ENCODE results near the gene OR52K1.
"Not testable (repeated sequence)": the region's sequence is repeated elsewhere in the genome, so short reads cannot be mapped to it uniquely, and the experiment has no call there.

Gene OR52K1

GRCh38 chr11:4491878-4492606 lies 9.6 kb downstream of the OR52K1 start:
- DNase-seq (ENCODE audit: low read depth): no peak

GRCh38 chr11:4493480-4493818 lies 11.0 kb downstream of the OR52K1 start:
- no peak for DNase-seq (ENCODE audit: low read depth)

GRCh38 chr11:4495487-4495886 lies 13.0 kb downstream of the OR52K1 start:
- DNase-seq (ENCODE audit: low read depth): no peak

- no peak for DNase-seq (ENCODE audit: low read depth)
These were observed 13.5 kb downstream of the OR52K1 start for GRCh38 chr11:4495986-4496385.

GRCh38 chr11:4496557-4497248 lies 14.3 kb downstream of the OR52K1 start:
- DNase-seq (ENCODE audit: low read depth): no peak

GRCh38 chr11:4508886-4509285 lies 26.4 kb downstream of the OR52K1 start:
- DNase-seq (ENCODE audit: low read depth): no peak

GRCh38 chr11:4511282-4512245 lies 29.1 kb downstream of the OR52K1 start:
- no peak for DNase-seq (ENCODE audit: low read depth)

GRCh38 chr11:4514196-4514595 lies 31.8 kb downstream of the OR52K1 start:
- DNase-seq (ENCODE audit: low read depth): no peak

GRCh38 chr11:4522339-4522738 lies 39.9 kb downstream of the OR52K1 start:
- DNase-seq (ENCODE audit: low read depth): no peak

GRCh38 chr11:4522752-4523151 lies 40.3 kb downstream of the OR52K1 start:
- no peak for DNase-seq (ENCODE audit: low read depth)

GRCh38 chr11:4523666-4524065 lies 41.2 kb downstream of the OR52K1 start:
- no peak for DNase-seq (ENCODE audit: low read depth)

GRCh38 chr11:4527926-4528325 lies 45.5 kb downstream of the OR52K1 start:
- DNase-seq (ENCODE audit: low read depth): no peak

GRCh38 chr11:4531686-4532085 lies 49.2 kb downstream of the OR52K1 start:
- not testable (repeated sequence) for DNase-seq (ENCODE audit: low read depth)

- peak; percentile 20 for DNase-seq (ENCODE audit: low read depth)
These were observed 57.3 kb downstream of the OR52K1 start for GRCh38 chr11:4539603-4540219.

GRCh38 chr11:4541071-4541470 lies 58.6 kb downstream of the OR52K1 start:
- no peak for DNase-seq (ENCODE audit: low read depth)
